ENCODE measurements around the gene STMN1.
"Not testable (repeated sequence)": the region's sequence is repeated elsewhere in the genome, so short reads cannot be mapped to it uniquely, and the experiment has no call there.

The STMN1 gene

DNA sequence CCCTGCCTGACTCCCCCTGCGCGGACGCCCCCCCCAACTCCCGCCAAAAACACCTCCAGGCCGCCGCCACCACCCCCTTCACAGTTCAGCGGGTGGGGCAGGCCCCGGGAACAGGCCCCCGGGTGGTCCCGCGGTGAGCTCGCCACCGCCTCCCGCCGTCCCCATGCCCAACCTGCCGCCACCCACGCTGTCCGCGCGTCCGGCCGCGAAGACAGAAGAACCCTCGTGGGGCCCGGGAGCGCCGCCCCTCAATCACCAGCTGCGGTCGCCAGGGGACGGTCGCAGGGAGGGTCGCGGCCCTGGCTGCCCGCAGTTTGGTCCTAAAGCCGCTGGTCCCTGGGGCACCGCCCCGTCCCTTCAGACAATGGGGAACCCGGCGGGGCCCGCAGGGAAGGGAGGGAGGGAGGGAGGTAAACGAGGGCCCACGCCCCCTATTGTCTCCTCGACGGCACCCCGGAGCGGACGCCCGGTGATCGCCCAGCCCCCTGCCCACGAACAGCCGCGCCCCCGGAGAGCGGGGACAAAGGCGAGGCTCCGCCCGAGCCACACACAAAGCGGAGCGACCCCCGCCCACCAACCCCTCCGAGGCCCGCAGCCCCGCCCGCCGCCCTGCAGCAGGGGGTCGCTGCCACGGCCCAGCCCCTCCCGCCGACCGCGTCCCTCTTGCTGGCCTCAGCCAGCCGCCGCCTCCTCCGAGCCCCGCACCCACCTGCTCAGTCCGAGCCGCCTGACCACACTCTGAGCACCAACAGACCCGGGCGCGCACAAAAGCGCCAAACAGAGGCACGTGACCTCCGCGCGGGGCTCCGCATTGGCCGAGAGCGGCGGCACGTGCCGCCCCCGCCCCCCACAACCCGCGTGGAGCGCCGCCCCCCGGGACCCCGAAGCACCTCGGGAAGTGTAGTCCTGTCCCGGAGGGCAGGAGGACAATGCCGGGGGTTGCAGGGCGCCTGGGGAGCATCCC, at the start of gene STMN1:
TSS of gene STMN1 (minus strand) at position 740 of the 964 bp plus-strand sequence. CDS start 1,743 bp downstream, outside the sequence.
- peak; percentile 78 for DNase-seq (ENCODE audit: low read depth)

DNA sequence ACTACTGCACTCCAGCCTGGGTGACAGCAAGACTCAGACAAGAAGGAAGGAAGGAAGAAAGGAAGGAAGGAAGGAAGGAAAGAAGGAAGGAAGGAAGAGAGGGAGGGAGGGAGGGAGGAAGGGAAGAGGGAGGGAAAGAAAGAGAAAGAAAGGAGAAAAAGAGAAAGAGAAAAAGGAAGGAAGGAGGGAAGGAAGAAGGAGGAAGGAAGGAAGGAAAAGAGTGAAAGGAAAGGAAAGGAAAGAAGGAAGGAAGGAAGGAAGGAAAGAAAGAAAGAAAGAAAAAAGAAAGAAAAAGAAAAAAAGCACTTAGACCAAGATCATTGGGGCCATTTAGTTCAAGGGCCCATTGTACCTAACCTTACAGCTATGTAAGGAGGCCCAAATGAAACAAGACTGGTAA, 49.3 kb upstream of the STMN1 start:
- DNase-seq (ENCODE audit: low read depth), result no peak

DNA sequence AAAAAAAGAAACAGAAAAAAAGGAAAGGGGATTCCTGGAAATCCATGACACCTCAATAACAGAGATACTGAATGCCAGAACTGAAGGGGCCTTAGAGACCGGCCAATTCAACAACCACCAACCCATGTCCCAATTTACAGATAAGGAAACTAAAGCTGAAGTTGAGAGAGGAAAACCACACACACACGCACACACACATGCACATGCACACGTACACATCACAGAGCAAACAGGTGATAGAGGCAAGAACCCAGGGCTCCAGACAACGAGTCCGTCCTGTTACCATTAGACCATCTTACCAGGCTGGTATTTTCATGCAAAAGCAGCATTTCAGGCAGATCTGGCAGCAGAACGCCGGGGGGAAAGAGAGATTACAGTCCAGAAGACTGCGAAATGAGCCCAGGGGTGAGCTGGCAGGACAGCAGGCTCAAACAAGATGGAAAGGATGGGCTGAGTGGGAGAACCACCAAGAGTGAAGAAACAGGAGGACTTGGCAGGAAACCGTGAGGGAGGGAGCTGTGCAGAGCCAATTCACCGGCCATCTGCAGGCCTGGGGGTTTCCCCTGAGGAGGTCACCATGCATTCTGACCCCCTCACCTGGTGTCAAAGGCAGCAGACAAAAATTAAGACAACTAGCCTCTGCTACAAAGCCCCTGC, 48.2 kb upstream of the STMN1 start:
- no peak for DNase-seq (ENCODE audit: low read depth)

DNA sequence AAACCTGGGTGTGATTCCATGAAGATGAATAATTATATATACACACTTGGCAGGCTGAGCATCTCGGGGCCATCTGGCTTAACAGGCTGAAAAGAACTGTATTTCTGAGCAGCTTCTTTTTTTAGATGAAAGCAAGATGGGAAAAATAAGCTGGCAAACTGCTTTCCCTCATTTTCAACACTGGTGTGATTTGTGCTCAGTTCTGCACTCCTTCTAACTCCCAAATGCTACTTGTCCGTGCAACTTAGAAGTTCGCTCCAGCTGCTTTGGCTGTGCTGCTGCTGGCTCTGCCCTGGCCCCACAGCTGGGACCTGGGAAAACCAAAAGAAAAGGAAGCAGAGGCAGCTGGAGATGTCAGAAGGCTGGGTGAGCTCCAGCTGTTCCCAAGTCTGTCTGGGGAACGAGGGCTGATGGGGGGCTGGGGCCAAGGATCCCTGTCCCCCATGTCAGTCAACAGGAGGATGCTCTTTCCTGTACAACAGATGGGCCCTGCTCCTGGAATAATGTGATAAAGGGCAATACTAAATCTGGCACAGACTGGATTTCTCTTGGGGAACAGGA, 46.7 kb upstream of the STMN1 start:
- DNase-seq (ENCODE audit: low read depth), result no peak

DNA sequence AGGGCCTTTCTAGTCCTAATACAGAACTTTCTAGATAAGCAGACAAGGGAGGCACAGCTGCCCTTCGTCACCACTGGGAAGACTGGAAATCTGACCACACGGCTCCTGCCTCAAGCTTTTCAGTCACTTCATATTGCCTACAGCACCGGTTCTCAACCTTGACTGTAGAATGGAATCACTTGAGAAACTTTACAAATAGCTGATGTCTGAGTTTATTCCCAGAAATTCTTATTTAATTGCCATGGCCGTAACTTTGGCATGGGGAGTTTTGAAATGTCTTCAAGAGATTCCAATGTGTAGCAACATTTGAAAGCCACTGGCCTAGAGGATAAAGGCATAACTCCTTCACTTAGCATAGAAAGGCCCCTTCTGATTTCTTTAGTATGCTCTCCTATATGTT, 42.4 kb upstream of the STMN1 start:
- no peak for DNase-seq (ENCODE audit: low read depth)

DNA sequence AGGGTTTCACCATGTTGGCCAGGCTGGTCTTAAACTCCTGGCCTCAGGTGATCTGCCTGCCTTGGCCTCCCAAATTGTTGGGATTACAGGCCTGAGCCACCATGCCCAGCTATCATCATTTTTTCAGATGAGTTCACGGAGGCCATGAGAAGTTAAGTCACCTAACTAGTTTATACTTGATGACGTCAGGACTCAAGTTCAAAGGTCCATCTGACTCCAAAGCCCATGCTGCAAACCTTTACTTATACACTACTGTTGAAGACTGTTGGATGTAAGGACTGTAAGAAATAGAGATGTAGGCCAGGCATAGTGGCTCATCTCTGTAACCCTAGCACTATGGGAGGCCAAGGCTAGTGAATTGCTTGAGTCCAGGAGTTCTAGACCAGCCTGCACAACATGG, 40.8 kb upstream of the STMN1 start:
- DNase-seq (ENCODE audit: low read depth), result no peak

DNA sequence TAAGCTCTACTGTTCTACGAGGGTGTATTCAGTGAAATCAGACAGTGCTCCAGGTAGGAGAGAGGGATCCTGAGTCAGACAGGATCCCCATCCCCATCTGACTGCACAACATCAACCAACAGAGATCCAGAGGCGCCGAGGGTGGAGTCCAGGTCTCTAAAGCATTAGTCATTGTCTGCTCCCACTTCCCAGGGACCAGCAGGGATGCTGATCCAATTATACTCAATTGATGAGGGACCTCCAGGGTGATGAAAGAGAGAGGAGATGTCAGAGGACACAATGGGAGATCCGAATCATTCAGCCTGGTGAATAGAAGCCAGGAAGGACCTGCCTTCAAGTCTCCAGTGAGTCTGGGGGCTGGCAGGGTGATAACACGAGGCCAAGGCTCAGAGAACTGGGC, 39.5 kb upstream of the STMN1 start:
- no peak for DNase-seq (ENCODE audit: low read depth)

DNA sequence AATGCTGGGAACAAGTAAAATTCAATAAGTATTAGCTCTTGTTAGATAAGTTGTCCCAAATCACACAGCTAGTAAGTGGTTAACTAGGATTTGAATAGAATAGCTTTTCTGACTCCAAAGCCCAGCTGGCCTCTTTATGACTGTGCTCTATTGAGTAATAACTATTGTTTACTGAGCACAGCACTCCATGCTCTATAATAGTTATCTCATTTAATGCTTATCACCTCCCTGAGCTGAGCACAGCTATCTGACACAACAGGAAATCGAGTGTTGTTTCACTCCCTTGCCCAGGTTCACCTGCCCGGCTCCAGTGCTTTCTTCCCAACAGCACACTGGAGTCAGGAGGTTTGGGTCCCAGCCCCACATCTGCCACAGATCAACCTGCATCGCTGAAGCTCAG, 38.8 kb upstream of the STMN1 start:
- no peak for DNase-seq (ENCODE audit: low read depth)

DNA sequence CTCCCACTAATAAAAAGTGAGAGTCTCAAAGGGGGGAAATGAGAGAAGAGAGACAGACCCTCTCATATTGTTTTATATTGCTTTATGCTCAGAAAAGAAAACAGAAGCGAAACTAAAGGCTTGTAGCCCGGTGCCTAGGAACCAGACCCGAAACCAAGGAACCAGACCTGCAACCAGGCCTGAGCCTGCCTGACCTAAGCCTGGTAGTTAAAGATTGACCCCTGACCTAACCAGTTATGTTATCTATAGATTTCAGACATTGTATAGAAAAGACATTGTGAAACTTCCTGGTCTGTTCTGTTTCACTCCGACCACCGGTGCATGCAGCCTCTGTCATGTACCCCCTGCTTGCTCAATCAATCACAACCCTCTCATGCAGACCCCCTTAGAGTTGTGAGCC, 37.3 kb upstream of the STMN1 start:
- DNase-seq (ENCODE audit: low read depth), result not testable (repeated sequence)

DNA sequence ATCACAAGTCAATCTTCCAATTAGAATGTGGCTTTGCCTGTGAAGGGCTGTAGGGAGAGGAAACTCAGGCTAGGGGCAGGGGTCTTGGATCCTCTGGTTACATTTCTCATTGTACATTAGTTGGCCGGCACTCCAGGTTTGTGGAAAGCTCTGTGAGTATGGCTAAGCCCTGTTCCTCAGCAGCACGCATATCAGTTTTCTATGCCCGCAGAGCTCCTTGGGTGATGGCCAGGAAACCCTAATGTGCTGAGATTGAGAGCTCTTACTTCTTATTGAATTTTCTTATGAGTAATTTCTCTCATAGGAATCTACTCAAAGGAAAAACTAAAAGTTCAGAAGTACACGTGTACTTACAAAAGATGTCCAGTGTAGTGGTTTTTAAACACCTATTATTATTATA, 30.7 kb upstream of the STMN1 start:
- DNase-seq (ENCODE audit: low read depth), result no peak

DNA sequence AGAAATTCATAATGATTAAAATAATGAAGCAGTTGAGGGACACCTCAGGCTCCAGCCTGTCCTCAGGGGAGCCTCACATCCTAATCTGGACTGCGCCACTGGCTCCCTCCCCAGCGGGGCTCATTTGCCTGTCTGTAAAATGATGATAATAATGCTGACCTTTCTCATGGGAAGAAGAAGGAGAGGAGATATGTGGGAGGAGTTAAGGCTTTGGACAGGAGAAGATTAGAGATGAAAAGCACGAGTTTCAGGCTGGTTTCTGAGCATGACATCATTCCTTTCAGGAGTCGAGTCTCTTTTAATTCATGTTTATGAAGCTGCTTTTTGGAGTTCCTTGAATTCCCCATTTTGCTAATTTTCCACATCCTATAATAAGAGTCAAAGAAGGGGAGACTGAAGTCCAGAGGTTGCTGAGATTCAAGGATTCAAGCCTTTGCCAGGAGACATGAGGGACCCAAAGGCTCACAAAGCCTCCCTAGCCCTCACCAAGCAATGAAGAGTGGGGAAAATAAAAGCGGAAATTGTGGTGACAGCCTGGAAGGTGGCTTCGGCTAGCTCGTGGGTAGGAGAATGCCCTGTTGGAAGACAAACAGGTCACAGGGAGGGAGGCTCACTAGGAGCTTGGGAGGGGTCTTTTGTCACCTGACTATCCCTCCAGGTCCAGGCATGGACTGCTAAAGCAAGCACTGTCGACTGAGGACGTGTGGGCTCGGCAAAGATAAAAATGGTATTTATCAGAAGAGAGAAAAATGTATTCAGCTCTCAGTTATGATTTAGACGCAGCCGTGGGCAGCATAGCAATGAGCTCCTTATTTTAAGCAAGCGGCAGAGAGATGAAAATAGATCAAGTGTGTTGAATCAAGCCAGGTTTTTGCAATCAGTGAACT, 27.5 kb upstream of the STMN1 start:
- DNase-seq (ENCODE audit: low read depth), result no peak

DNA sequence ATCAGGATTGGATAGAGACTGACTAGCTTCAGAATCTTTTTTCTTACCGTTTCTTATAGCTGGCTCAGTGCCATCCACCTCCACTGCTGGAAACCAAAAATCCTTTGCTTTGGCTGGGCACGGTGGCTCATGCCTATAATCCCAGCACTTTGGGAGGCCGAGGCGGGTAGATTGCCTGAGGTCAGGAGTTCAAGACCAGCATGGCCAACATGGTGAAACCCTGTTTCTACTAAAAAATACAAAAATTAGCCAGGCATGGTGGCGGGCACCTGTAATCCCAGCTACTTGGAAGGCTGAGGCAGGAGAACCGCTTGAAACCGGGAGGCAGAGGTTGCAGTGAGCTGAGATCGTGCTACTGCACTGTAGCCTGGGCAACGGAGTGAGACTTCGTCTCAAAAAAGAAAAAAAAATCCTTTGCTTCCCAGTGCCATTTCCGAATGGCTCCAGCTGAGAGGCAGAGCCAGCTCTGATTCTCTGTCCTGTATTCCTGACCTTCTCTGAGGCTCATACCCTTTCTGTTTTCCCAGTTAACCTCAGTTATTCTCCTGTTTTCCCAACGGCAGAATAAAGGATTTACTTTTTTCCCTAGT, 26.7 kb upstream of the STMN1 start:
- DNase-seq (ENCODE audit: low read depth), result not testable (repeated sequence)

DNA sequence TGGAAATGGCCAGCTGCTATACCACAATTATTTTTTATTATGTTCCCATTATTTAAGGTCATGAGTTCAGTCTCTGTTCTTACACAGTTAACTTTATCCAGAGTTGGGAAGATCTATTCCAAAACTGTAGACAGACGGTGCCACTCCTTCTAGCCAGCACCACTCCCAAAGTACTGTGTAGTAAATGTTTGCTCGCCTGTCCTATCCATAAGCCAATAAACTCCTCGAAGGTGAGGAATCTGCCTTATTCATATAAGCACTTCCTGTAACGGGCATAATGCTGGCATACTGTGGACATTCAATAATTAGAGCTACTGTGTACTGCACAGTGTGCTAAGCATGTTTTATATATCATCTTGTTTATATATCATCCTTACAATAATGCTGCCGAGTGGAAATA, 26.1 kb upstream of the STMN1 start:
- no peak for DNase-seq (ENCODE audit: low read depth)

DNA sequence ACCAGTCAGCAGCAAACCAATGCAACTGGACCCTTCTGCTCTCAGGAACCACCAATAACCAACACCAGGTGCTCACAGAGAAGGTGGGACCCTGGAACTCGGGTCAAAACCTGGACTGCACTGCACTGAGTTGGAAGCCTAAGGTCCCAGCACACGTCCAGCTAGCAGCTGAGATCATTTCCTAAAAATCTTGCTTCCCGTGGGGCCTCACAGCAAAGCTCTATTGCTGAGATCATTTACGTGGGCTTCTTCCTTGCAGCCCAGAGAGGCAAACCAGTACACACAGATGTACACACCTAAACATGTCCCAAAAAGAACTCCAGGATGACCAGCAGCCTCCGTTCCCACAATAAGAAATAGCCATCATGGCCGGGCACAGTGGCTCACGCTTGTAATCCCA, 22.8 kb upstream of the STMN1 start:
- DNase-seq (ENCODE audit: low read depth), result no peak

DNA sequence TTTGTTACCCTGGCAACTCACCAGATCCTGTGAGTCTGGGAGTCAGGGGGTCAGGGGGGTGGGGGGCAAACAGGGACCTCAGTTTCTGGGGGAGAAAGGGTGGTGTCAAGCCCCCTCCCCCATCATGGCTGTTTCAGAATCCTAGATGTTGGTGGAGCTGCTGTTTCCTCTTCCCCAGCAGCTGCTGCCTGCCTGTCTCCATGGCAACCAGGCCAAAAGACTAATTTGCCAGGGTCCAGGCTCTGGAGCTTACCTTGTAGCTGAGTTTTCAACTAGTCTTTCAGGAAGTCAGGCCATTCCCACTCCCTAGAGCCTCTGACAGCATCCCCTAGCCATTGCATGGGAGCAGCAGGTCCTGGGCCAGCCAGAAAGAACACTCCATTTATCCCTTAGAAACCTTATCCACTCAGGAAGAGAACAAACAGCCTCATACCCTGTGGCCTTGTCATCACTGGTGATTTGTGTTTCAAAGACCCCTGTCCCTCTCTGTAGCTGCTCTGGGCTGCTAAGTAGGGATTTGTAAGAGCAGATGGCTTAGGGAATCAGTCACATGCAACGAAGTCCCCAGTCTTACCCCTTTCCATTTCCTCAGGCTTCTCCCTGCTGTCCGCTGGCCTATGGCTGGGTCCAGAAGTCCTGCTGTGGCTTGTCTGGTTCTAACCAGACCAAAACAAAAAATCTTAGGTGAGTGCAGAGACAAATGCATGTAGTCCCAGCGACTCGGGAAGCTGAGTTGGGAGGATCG, 21.5 kb upstream of the STMN1 start:
- no peak for DNase-seq (ENCODE audit: low read depth)

DNA sequence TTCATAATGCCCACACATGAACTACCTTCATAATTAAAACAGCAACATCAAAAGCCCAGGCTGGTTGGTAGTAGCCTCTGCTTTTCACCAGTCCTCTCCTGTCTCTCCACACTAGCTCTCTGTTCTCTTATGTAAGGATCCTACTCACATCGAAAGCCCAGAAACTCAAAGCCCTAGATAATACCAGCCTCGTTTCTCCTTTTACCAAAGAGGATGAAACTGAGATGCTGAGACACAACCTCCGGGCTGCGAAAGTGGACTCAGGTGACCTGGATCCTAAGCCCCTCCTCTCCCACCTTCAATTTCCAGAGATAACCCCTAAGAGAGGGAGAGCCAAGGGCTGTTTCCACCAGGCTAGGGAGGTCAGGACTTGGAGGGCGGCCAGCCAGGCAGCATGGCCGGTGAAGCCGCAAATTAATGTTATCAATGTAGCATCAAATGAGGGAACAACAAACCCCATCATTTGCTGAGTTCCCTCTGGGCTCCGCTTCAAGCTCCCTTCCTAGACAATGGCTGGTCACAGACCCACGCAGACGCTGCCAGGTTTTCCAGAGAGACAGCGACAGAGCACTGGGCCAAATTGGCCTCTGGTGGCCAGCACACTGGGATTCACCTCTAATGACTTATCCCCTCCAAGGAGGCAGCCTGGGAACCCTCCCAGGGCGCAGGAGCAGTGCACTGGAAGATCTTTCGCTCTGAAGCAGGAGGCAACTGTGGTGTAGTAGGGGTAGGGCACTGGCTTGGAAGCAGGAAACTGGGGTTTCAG, 20.7 kb upstream of the STMN1 start:
- no peak for DNase-seq (ENCODE audit: low read depth)

DNA sequence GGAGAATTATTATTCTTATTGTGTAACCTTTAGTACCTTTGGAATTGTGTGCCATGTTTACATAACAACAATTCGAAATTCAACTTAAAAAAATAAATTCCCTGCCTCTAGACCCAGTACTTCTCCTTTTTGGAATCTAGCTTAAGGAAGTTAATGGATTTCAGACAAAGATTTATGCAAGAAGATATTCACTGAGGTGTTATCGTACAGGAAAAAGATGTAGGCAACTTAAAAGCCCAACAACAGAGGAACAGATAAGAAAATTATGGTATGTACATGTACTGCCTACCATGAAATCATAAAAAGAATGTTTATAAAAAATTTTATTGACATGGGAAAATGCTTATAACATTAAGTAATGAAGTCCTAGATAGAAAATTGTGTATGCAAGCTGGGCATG, 18.2 kb upstream of the STMN1 start:
- no peak for DNase-seq (ENCODE audit: low read depth)

DNA sequence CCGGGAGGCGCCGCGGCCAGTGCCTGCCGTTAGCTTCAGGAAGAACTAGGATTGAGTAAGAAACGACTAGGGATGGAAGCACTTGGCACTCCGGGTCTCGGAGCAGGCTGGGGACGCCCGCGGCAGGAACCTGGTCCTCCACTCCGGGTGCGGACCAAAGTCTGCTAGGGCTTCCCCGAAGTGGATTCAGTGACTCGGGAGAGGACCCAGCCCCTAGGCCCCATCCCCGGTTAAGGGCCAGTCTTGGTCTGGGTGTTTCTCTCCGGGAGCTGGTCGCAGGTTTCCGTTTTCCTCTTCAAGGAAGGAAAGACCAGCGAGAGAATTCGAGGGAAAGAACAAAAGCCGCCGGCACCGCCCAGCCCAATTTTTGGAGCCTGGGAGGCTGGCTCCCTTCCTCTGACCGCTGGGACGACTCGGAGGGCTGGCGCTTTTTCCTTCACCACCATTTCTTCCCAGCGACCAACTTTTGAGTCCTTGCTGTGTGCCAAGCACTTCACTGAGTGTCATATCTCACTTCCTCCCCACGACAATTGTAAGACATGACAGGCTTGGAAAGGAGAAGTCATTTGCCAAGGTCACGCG, 16.8 kb upstream of the STMN1 start:
- DNase-seq (ENCODE audit: low read depth), result no peak

DNA sequence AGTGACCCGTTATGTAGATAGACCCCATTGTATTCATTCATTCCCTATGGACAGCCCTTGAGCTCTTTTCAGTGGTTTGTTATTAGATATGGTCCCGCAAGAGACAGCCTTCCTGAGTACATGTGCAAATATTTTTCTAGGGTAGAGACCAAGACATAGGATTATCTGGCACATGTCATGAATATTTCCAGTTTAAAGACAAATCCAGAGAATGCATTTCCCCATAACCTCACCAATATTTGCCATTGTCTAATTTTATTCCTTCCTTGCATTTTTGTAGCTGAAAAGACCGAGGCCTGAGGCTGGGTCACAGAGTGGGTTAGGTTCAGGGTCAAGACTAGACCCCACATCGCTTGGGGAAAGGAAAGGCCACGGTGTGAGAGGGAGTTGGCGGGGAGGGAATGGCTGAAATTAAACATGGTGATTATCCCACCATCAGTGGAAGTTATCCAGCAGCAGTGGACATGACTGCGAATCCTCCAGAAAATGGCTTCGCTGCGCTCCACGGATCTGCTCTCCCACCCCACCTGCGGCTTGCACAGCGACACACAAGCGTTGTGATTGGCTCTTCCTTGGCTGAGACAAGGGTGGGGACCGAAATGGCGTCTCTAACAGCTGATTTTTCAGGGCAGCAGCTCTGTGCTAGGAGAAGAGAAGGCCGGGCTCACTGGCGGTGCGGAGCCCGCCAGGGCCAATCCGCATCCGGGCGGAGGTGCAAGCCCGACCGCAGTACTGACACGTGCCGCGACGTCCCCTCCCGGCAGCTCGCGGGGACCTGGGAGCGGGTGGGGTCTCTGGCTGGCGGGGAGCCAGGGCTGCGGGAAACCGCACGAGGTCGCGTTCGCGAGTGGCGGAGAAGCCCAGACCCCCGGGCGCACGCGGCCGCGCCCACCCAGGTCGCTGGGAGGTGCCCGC, 16.1 kb upstream of the STMN1 start:
- DNase-seq (ENCODE audit: low read depth), result no peak
